ENCODE measurements around the gene RAB30.
"Not testable (repeated sequence)": the region's sequence is repeated elsewhere in the genome, so short reads cannot be mapped to it uniquely, and the experiment has no call there.

Gene RAB30

DNA sequence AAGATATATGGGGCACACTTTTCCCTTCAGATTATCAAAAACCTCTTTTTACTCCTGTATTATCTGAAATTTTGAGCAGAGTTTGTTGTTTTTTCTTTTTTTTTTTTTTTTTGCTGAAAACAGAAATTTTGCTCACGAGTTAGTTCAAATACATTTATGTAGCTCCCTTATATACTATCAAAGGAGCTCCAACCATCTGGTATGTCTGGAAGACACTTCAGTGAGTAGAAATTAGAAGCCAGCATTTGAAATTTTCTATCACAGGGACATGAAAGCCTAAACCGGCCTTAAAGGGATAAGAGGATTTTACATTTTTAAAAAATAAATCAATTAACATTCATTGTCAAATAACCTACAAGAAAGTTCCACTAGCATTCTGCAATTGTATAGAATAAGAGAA lies 96.8 kb downstream of the RAB30 start:
- no peaks in the 10 kb centered on the region for H3K36me3 Mint-ChIP-seq (ENCODE audit: low read depth)
- no peak overlapping the region for H3K27ac Mint-ChIP-seq
- TF ChIP-seq, protein P1, sequence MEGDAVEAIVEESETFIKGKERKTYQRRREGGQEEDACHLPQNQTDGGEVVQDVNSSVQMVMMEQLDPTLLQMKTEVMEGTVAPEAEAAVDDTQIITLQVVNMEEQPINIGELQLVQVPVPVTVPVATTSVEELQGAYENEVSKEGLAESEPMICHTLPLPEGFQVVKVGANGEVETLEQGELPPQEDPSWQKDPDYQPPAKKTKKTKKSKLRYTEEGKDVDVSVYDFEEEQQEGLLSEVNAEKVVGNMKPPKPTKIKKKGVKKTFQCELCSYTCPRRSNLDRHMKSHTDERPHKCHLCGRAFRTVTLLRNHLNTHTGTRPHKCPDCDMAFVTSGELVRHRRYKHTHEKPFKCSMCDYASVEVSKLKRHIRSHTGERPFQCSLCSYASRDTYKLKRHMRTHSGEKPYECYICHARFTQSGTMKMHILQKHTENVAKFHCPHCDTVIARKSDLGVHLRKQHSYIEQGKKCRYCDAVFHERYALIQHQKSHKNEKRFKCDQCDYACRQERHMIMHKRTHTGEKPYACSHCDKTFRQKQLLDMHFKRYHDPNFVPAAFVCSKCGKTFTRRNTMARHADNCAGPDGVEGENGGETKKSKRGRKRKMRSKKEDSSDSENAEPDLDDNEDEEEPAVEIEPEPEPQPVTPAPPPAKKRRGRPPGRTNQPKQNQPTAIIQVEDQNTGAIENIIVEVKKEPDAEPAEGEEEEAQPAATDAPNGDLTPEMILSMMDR (IDR thresholded peaks at IDR 0.05; ENCODE audit: unreplicated experiment in 3 of 3): no peak
- H3K9me3 Mint-ChIP-seq: no peaks in the 10 kb centered on the region
- H3K4me3 Mint-ChIP-seq: no peak overlapping the region
- H3K27me3 Mint-ChIP-seq (ENCODE audit: low read depth): no peaks in the 10 kb centered on the region
- no peaks in the 10 kb centered on the region for H3K4me1 Mint-ChIP-seq

- TF ChIP-seq, protein P1 (IDR thresholded peaks at IDR 0.05; ENCODE audit: unreplicated experiment in 3 of 3): no peak
- no peaks in the 10 kb centered on the region for H3K27me3 Mint-ChIP-seq (ENCODE audit: low read depth)
Measured at GRCh38 chr11:82974135-82974534, 97.6 kb downstream of the RAB30 start.

DNA sequence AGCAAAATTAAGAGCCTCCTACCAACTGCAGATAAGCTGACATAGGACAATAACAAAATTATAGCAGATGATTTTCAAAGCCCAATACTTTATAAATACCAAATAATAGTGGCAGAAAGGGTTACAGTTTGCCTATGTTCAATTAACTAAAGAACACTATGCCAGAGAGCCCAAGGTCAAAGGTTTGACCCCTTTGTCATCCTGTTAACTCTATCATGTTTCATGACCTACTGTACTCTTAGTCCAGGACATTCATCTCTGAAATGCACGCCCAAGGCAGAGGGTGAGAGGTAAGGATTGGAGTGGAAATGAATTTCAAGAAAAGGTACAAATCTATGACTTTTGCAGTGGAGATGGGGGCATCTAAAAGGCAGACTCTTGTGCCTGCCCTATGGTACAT lies 99.6 kb downstream of the RAB30 start:
- TF ChIP-seq, protein P1 (IDR thresholded peaks at IDR 0.05; ENCODE audit: unreplicated experiment in 3 of 3): no peak
- Mint-ChIP-seq H3K27me3 (ENCODE audit: low read depth) (no peaks in the 10 kb centered on the region), H3K36me3 (ENCODE audit: low read depth) (no peaks in the 10 kb centered on the region), H3K4me3 (no peak overlapping the region), H3K4me1 (no peaks in the 10 kb centered on the region), H3K9me3 (no peaks in the 10 kb centered on the region), H3K27ac (no peak overlapping the region)

More at GRCh38 chr11:82974135-82974534, 97.6 kb downstream of the RAB30 start:
- Mint-ChIP-seq H3K4me3 (no peak overlapping the region), H3K27ac (no peak overlapping the region), H3K9me3 (no peaks in the 10 kb centered on the region), H3K36me3 (ENCODE audit: low read depth) (no peaks in the 10 kb centered on the region), H3K4me1 (no peaks in the 10 kb centered on the region)

- not testable (repeated sequence) for H3K36me3 Mint-ChIP-seq (ENCODE audit: low read depth); H3K4me1 Mint-ChIP-seq; H3K27me3 Mint-ChIP-seq (ENCODE audit: low read depth); H3K27ac Mint-ChIP-seq; H3K4me3 Mint-ChIP-seq; H3K9me3 Mint-ChIP-seq
Measured at GRCh38 chr11:82971519-82971946, 100.2 kb downstream of the RAB30 start.

- not testable (repeated sequence) for H3K27ac Mint-ChIP-seq; H3K4me3 Mint-ChIP-seq; H3K27me3 Mint-ChIP-seq (ENCODE audit: low read depth); H3K4me1 Mint-ChIP-seq; H3K36me3 Mint-ChIP-seq (ENCODE audit: low read depth); H3K9me3 Mint-ChIP-seq
Measured at GRCh38 chr11:82970507-82971083, 101.1 kb downstream of the RAB30 start.

- Mint-ChIP-seq H3K36me3 (ENCODE audit: low read depth) (no peaks in the 10 kb centered on the region), H3K4me1 (no peaks in the 10 kb centered on the region), H3K9me3 (peaks cover under 1% of the 10 kb centered on the region), H3K27me3 (ENCODE audit: low read depth) (no peaks in the 10 kb centered on the region), H3K4me3 (no peak overlapping the region), H3K27ac (no peak overlapping the region)
- TF ChIP-seq, protein P1 (IDR thresholded peaks at IDR 0.05; ENCODE audit: unreplicated experiment in 3 of 3): no peak
Measured at GRCh38 chr11:82969811-82970210, 101.9 kb downstream of the RAB30 start.

DNA sequence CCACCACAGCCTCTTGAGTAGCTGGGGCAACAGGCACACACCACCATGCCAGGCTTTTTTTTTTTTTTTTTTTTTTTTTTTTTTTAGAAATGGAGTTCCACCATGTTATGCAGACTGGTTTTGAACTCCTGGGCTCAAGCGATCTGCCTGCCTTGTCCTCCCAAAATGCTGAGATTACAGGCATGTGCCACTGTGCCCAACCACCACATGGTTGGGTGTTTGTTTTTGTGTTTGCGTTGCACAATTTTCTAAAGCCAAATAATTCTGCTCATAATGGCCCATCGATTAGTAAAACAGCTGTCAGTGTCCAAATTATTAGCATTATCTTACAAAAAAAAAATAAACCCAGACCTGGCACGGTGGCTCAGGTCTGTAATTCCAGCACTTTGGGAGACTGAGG lies 104.3 kb downstream of the RAB30 start:
- H3K4me1 Mint-ChIP-seq: no peaks in the 10 kb centered on the region
- H3K4me3 Mint-ChIP-seq: no peak overlapping the region
- no peaks in the 10 kb centered on the region for H3K36me3 Mint-ChIP-seq (ENCODE audit: low read depth)
- H3K27ac Mint-ChIP-seq: no peak overlapping the region
- no peaks in the 10 kb centered on the region for H3K27me3 Mint-ChIP-seq (ENCODE audit: low read depth)
- TF ChIP-seq, protein P1 (IDR thresholded peaks at IDR 0.05; ENCODE audit: unreplicated experiment in 3 of 3): no peak
- H3K9me3 Mint-ChIP-seq: peaks cover 15% of the 10 kb centered on the region

DNA sequence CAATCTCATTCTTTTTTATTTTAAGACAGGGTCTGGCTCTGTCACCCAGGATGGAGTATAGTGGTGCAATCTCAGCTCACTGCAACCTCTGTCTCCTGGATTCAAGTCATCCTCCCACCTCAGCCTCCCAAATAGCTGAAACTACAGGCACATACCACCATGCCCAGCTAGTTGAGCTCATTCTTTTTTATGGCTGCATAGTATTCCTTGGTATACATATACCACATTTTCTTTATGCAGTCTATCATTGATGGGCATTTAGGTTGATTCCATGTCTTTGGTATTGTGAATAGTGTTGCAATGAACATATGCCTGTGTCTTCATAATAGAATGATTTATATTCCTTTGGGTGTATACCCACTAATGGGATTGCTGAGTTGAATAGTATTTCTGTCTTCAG lies 109.7 kb downstream of the RAB30 start:
- H3K4me3 Mint-ChIP-seq; H3K36me3 Mint-ChIP-seq (ENCODE audit: low read depth); H3K27ac Mint-ChIP-seq; H3K27me3 Mint-ChIP-seq (ENCODE audit: low read depth); H3K4me1 Mint-ChIP-seq: not testable (repeated sequence)
- H3K9me3 Mint-ChIP-seq: peaks cover 15% of the 10 kb centered on the region

All from nephron (organoid).